HCT116 (cell line): ENCODE measurements around the gene SFT2D2. TPM values are rescaled to one million over a fixed set of nuclear protein-coding genes. Genes with fewer than 3 reads are reported as not detected.

ENCODE experiments used
- ATAC-seq: fragments of 200-7000 bp; cut with Tn5 transposase; 2 replicates; pipeline ENCODE4 v1.9.1; 2020; ENCODE audit warnings: mild to moderate bottlenecking, moderate library complexity
- BruUV-seq: library from RNA; stranded (reverse); fragments of 400-500 nt; replicated peaks from 2 replicates; lab custom pipeline; 2021; lab: Mats Ljungman, UMichigan
- CTCF ChIA-PET: fragments of 300-600 bp; sonication (Branson Sonifier 250); formaldehyde crosslinking; loops from one replicate; lab custom pipeline; 2021; ENCODE audit warnings: antibody characterized with exemption; lab: Charles Lee
- POLR2A ChIA-PET: fragments of 300-600, 350-600 bp; sonication (Branson Sonifier 250); formaldehyde crosslinking; loops from one replicate; lab custom pipeline; 2021; ENCODE audit warnings: antibody characterized with exemption; lab: Charles Lee
- RAD21 ChIA-PET, 2 experiments: fragments of 300-600 bp; sonication (Branson Sonifier 250); formaldehyde crosslinking; loops; one replicate each; lab custom pipeline; 2023; ENCODE audit warnings: low total read pairs in 2 of 2; ENCODE audit not compliant: uncharacterized antibody in 2 of 2, unreplicated experiment in 2 of 2, low non-redundant PET in 1 of 2; lab: Charles Lee
- DNase-seq: peaks from one replicate; pipeline ENCODE4 v3.0.0-alpha.2; 2010; ENCODE audit warnings: low read depth, low spot score
- H2AFZ ChIP-seq: fragments of 200-600 bp; shearing (Covaris generic), sonication (generic); 2 replicates; pipeline ENCODE4 v1.6.1; 2017; ENCODE audit warnings: low read depth, mixed run types, mixed read lengths, antibody characterized with exemption, low read length; ENCODE audit not compliant: poor library complexity, severe bottlenecking
- H3K27ac ChIP-seq: 2 replicates; pipeline ENCODE4 v1.5.1; 2012; ENCODE audit warnings: low read depth, low read length
- H3K27me3 ChIP-seq: fragments of 200-600 bp; sonication (generic); 2 replicates; pipeline ENCODE4 v1.6.1; 2016; ENCODE audit warnings: mixed run types, low read length, mixed read lengths; ENCODE audit not compliant: insufficient read depth
- H3K36me3 ChIP-seq, 2 experiments: fragments of 200-500 bp in 1 of 2; fragments of 200-600 bp in 1 of 2; sonication (Bioruptor generic) in 1 of 2; sonication (generic) in 1 of 2; 2 replicates each; pipeline versions ENCODE4 v1.5.1 to v1.6.1; 2014 to 2016; ENCODE audit warnings: low read length in 2 of 2, inconsistent platforms in 1 of 2, mixed read lengths in 1 of 2, mixed run types in 1 of 2; ENCODE audit not compliant: insufficient read depth in 2 of 2, control insufficient read depth in 1 of 2
- H3K4me1 ChIP-seq, 2 experiments: fragments of 200-600 bp in 1 of 2; sonication (generic) in 1 of 2; 2 replicates each; pipeline versions ENCODE4 v1.5.1 to v1.6.1; 2012 to 2017; ENCODE audit warnings: low read length in 2 of 2, inconsistent platforms in 1 of 2, mild to moderate bottlenecking in 1 of 2, mixed read lengths in 1 of 2, mixed run types in 1 of 2, moderate library complexity in 1 of 2; ENCODE audit not compliant: insufficient read depth in 2 of 2, control insufficient read depth in 1 of 2
- H3K4me2 ChIP-seq: fragments of 200-600 bp; sonication (generic); 2 replicates; pipeline ENCODE4 v1.6.1; 2017; ENCODE audit warnings: mixed run types, low read length, mixed read lengths
- H3K4me3 ChIP-seq, 2 experiments: fragments of 200-600 bp in 1 of 2; sonication (generic) in 1 of 2; replicated peaks in 1 of 2; 2 replicates each; pipeline ENCODE4 v1.5.1; 2011 to 2016; ENCODE audit warnings: low read length in 2 of 2, control low read depth in 1 of 2, low read depth in 1 of 2, mild to moderate bottlenecking in 1 of 2, mixed read lengths in 1 of 2, mixed run types in 1 of 2
- H3K79me2 ChIP-seq: fragments of 200-600 bp; sonication (generic); 2 replicates; pipeline ENCODE4 v1.6.1; 2017; ENCODE audit warnings: mild to moderate bottlenecking, mixed run types, low read length, moderate library complexity, mixed read lengths; ENCODE audit not compliant: insufficient read depth
- H3K9ac ChIP-seq: fragments of 200-600 bp; sonication (generic); 2 replicates; pipeline ENCODE4 v1.6.1; 2016; ENCODE audit warnings: low read length, mixed read lengths
- H3K9me2 ChIP-seq: fragments of 200-600 bp; sonication (generic), shearing (Covaris generic); 2 replicates; pipeline ENCODE4 v1.6.1; 2017; ENCODE audit warnings: mixed run types, mild to moderate bottlenecking, moderate library complexity; ENCODE audit not compliant: insufficient read depth
- H3K9me3 ChIP-seq, 2 experiments: fragments of 200-500 bp in 1 of 2; fragments of 200-600 bp in 1 of 2; sonication (Bioruptor generic) in 1 of 2; sonication (generic) in 1 of 2; 2 replicates each; pipeline ENCODE4 v1.6.1; 2014 to 2017; ENCODE audit warnings: low read length in 2 of 2, mixed read lengths in 2 of 2, inconsistent platforms in 1 of 2, low read depth in 1 of 2, mild to moderate bottlenecking in 1 of 2, mixed run types in 1 of 2, moderate library complexity in 1 of 2; ENCODE audit not compliant: control insufficient read depth in 1 of 2, insufficient read depth in 1 of 2
- H4K20me1 ChIP-seq: fragments of 200-600 bp; sonication (generic), shearing (Covaris generic); 2 replicates; pipeline ENCODE4 v1.6.1; 2017; ENCODE audit warnings: mixed run types, mild to moderate bottlenecking, moderate library complexity; ENCODE audit not compliant: insufficient read depth
- ATF3 ChIP-seq: IDR thresholded peaks from 2 replicates; pipeline ENCODE4 v1.6.1; 2012
- CBX3 ChIP-seq: IDR thresholded peaks from 2 replicates; pipeline ENCODE4 v1.6.1; 2012; ENCODE audit warnings: low read depth
- CEBPB ChIP-seq: IDR thresholded peaks from 2 replicates; pipeline ENCODE4 v1.6.1; 2012; ENCODE audit warnings: low read depth
- CTCF ChIP-seq, 3 experiments: fragments of 200-600 bp in 1 of 3; sonication (generic) in 1 of 3; IDR thresholded peaks in 2 of 3; conservative IDR thresholded peaks in 1 of 3; 2 replicates each; pipeline ENCODE4 v1.5.1; 2012 to 2017; ENCODE audit warnings: low read depth in 2 of 3, low read length in 2 of 3, antibody characterized with exemption in 1 of 3, borderline replicate concordance in 1 of 3, control low read depth in 1 of 3, mild to moderate bottlenecking in 1 of 3, mixed read lengths in 1 of 3, mixed run types in 1 of 3, moderate library complexity in 1 of 3; ENCODE audit not compliant: insufficient read depth in 1 of 3
- ELF1 ChIP-seq: IDR thresholded peaks from 2 replicates; pipeline ENCODE4 v1.6.1; 2012; ENCODE audit warnings: low read depth, borderline replicate concordance
- EZH2 ChIP-seq: fragments of 200-600 bp; sonication (generic); IDR thresholded peaks from 2 replicates; pipeline ENCODE4 v1.6.1; 2017; ENCODE audit warnings: antibody characterized with exemption, mixed run types
- EZH2phosphoT487 ChIP-seq: fragments of 200-600 bp; IDR thresholded peaks from 2 replicates; pipeline ENCODE4 v1.6.1; 2018; ENCODE audit warnings: antibody characterized with exemption, borderline replicate concordance
- FOSL1 ChIP-seq: IDR thresholded peaks from 2 replicates; pipeline ENCODE4 v1.6.1; 2012; ENCODE audit warnings: low read depth
- POLR2A ChIP-seq: IDR thresholded peaks from 2 replicates; pipeline ENCODE4 v1.7.0; 2011; ENCODE audit warnings: borderline replicate concordance; ENCODE audit not compliant: insufficient read depth, insufficient read length; ENCODE audit errors: extremely low read depth
- POLR2AphosphoS5 ChIP-seq: IDR thresholded peaks from 2 replicates; pipeline ENCODE4 v1.6.1; 2011; ENCODE audit warnings: mild to moderate bottlenecking, low read depth, low read length, moderate library complexity
- RAD21 ChIP-seq: IDR thresholded peaks from 2 replicates; pipeline ENCODE4 v1.6.1; 2012; ENCODE audit warnings: low read depth, mild to moderate bottlenecking
- SP1 ChIP-seq: IDR thresholded peaks from 2 replicates; pipeline ENCODE4 v1.6.1; 2012; ENCODE audit warnings: low read depth
- SRF ChIP-seq: IDR thresholded peaks from 2 replicates; pipeline ENCODE4 v1.6.1; 2012; ENCODE audit warnings: low read depth
- YY1 ChIP-seq: IDR thresholded peaks from 2 replicates; pipeline ENCODE4 v1.6.1; 2011; ENCODE audit warnings: low read length, low read depth, moderate library complexity, mild to moderate bottlenecking; ENCODE audit not compliant: insufficient replicate concordance; ENCODE audit errors: extremely low read depth
- ZBTB33 ChIP-seq: IDR thresholded peaks from 2 replicates; pipeline ENCODE4 v1.6.1; 2011; ENCODE audit warnings: mild to moderate bottlenecking, low read length, moderate library complexity; ENCODE audit not compliant: insufficient replicate concordance; ENCODE audit errors: extremely low read depth
- ZFX ChIP-seq: fragments of 450-650 bp; IDR thresholded peaks from 2 replicates; pipeline ENCODE4 v1.6.1; 2017
- ZNF274 ChIP-seq: fragments of 200-500 bp; sonication (Bioruptor generic); IDR thresholded peaks from 2 replicates; pipeline ENCODE4 v1.6.1; 2014; ENCODE audit warnings: mild to moderate bottlenecking, low read depth, low read length, inconsistent platforms
- intact Hi-C: fragments of 100-400 bp; cut with micrococcal nuclease; formaldehyde crosslinking; loops from 2 replicates; pipeline ENCODE4 v1.10.0; 2022
- total RNA-seq: library from RNA; stranded (reverse); gene quantifications from one replicate; pipeline ENCODE4 v1.2.1, GENCODE V29; 2021; ENCODE audit not compliant: unreplicated experiment

Gene SFT2D2
- total RNA-seq, 1 experiment from 2014 or later = 57.5 TPM

GRCh38 chr1:168259567-168259966 lies 33.8 kb downstream of the SFT2D2 start:
- ChIA-PET CTCF (no interaction called here), RAD21 (no interaction called here)
- Histone ChIP-seq H3K4me3 (no peak overlapping the region), H3K9me3 (no peaks in the 10 kb centered on the region; a peak in 2 of 4 replicates), H3K9ac (no peak overlapping the region), H3K36me3 (no peaks in the 10 kb centered on the region), H4K20me1 (no peaks in the 10 kb centered on the region), H3K79me2 (peaks cover 5% of the 10 kb centered on the region; the same call in 1 of the 2 replicates), H3K4me2 (no peak overlapping the region), H3K4me1 (no peaks in the 10 kb centered on the region)
- ATAC-seq (no peak), DNase-seq (no peak)
- TF ChIP-seq ZFX (no peak), FOSL1 (no peak), SRF (no peak), ZBTB33 (no peak), POLR2A (no peak), SP1 (no peak), POLR2AphosphoS5 (no peak), EZH2 (no peak), ELF1 (no peak), CTCF (IDR thresholded peaks at IDR 0.05 in 2 of 3, conservative IDR thresholded peaks at IDR 0.05 in 1 of 3; ENCODE audit: borderline replicate concordance in 1 of 3, insufficient read depth in 1 of 3, low read depth in 2 of 3, low read length in 2 of 3) (no peak), EZH2phosphoT487 (no peak), CEBPB (no peak), RAD21 (no peak), YY1 (no peak), ZNF274 (no peak), CBX3 (no peak), ATF3 (no peak)
- TF ChIP-seq, all 23 proteins: peak for 0
- POLR2A ChIA-PET = no interaction called here
- no peaks in the 10 kb centered on the region for H3K9me2 ChIP-seq
- no peak overlapping the region for H3K27ac ChIP-seq
- intact Hi-C loops = no loop called here
- no peaks in the 10 kb centered on the region for H3K27me3 ChIP-seq
- no TSS peak for BruUV-seq
- no peak overlapping the region for H2AFZ ChIP-seq
